ENCODE results near the gene HEMGN.
"Not testable (repeated sequence)": the region's sequence is repeated elsewhere in the genome, so short reads cannot be mapped to it uniquely, and the experiment has no call there.

The HEMGN gene

GRCh38 chr9:97962575-97962974, 24.6 kb upstream of the HEMGN start:
- DNase-seq: no peak

DNA sequence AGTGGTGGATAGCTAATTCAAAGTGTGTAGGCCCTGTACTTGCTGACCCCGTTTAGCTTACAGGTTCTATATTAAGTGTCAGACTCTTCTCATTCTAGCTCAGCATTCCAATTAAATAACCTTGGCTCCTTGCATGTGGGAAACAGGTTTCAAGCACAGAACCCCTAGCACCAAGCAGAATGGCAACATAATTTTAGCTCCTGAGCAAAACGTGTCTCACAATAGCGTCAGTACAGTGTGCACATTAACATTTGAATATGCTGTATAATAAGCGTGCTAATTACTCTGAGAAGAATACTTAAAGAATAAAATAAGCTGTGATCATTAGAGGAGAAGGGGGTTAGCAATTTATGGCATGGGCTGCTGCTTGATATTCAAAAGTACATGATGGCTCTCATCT, 24.2 kb upstream of the HEMGN start:
- no peak for DNase-seq

DNA sequence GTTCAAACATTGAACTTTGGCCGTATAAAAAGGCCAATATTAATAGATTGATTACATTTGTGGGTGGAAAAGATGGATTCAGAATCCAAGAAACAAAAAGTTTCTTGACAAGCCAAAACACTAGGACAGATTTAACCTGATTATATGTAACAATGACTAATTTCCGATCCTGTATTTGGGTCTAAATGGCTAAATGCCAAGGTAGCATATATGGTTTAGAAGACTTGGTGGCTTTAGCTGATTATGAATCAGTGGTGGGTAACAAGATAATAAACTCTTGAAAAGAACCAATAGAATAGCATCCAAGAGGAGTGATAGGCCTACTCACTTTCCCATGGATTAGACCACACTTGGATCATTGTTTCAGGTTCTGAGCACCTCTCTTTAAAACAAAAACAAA, 23.4 kb upstream of the HEMGN start:
- DNase-seq: no peak

- not testable (repeated sequence) for DNase-seq
These were observed 22.8 kb upstream of the HEMGN start for GRCh38 chr9:97960678-97961328.

GRCh38 chr9:97959585-97959984, 21.6 kb upstream of the HEMGN start:
- DNase-seq: no peak

DNA sequence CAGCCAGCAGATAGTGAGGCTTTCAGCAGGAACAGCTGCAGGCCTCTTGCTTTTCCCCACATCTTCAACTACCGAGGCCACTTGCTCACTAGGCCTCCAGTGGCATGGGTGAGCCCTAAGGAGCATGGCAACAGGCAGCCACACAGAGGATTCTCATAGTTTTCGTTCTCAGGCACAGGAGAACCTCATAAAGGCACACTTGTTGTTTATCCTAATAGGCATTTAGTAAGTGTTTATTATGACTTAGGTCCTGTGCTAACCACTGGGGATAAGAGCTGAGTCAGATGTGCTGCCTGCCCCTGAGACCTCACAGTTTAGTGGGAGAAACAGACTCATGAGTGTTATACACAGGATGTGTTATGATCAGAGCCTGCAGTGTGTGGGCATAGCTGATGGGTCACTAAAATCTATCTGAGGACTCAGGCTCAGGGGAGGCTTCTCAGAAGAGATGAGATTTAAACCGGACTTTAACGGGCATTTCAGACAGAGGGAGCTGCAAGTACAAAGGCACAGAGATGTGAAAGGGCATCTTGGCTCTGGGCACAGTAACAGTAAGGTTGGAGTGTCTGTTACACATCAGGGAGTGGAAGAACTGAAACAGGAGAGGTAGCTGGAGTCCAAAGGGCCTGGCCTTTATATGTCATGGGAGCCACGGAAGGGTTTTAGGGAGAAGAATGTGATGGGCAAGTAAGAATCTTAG, 21.0 kb upstream of the HEMGN start:
- no peak for DNase-seq

GRCh38 chr9:97956331-97956730, 18.4 kb upstream of the HEMGN start:
- DNase-seq: no peak

GRCh38 chr9:97954550-97954989, 16.6 kb upstream of the HEMGN start:
- peak; percentile 52 for DNase-seq

DNA sequence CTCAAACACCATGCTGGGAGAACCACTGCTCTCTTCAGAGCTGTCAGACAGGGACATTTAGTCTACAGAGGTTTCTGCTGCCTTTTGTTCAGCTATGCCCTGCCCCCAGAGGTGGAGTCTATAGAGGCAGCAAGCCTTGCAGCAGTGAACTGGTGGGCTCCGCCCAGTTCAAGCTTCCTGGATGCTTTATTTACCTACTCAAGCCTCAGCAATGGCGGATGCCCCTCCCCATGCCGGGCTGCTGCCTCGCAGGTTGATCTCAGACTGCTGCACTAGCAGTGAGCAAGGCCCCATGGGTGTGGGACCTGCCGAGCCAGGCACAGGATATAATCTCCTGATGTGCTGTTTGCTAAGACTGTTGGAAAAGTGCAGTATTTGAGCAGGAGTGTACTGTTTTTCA, 12.9 kb upstream of the HEMGN start:
- not testable (repeated sequence) for DNase-seq

- not testable (repeated sequence) for DNase-seq
These were observed 9.1 kb upstream of the HEMGN start for GRCh38 chr9:97947094-97947493.

DNA sequence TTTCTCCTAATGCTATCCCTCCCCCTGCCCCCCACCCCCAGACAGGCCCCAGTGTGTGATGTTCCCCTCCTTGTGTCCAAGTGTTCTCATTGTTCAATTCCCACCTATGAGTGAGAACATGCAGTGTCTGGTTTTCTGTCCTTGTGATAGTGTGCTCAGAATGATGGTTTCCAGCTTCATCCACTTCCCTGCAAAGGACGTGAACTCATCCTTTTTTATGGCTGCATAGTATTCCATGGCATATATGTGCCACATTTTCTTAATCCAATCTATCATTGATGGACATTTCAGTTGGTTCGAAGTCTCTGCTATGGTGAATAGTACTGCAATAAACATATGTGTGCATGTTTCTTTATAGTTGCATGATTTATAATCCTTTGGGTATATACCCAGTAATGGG, 7.5 kb upstream of the HEMGN start:
- DNase-seq: not testable (repeated sequence)

GRCh38 chr9:97944612-97945011, 6.6 kb upstream of the HEMGN start:
- no peak for DNase-seq

DNA sequence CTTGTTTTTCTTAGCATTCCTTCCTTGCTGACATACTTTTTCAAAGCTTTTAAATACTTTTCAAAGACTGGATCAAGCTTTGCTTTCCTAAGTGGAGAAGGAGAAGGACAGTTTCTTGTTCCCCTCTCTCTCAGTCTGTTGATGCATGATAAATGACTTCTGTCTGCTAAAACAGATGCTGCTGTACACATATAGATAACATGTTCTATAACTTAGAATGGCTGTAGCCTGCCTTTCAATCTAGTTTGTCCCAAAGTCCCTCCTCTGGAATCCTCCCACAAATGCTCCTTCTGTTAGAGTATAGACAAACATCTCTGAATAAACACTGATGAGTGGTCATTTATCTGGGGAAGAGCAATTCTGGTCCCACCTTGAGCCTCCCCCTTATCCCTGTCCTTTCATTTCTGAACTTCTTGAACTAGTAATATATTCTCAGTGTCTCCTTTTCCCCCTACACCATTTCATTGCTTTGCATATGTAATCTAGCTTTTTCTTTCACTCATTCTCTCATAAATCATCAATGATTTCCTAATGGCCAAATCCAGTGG, 5.4 kb upstream of the HEMGN start:
- no peak for DNase-seq

- no peak for DNase-seq
These were observed 3.4 kb upstream of the HEMGN start for GRCh38 chr9:97941323-97941722.

GRCh38 chr9:97940741-97941140, 2.8 kb upstream of the HEMGN start:
- DNase-seq: no peak

DNA sequence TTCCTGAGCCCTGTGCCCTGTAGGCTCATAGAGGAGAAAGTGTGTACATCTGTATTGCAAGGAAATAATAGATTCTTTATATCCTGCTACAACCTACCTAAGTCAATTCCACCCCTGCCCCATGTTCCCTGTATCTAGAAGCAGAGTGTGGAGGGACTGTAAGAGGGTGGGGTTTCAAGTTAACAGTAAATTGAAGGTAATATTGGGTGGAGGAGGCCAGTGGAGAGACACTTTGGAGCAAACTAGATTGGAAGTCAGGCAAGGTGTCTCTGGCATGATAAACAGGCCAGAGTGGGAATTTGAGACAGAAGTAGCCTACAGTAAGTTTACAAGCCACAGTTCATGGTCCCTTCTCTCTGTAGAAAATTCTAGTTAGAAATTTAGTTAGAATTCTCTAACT, 2.3 kb upstream of the HEMGN start:
- DNase-seq: no peak

DNA sequence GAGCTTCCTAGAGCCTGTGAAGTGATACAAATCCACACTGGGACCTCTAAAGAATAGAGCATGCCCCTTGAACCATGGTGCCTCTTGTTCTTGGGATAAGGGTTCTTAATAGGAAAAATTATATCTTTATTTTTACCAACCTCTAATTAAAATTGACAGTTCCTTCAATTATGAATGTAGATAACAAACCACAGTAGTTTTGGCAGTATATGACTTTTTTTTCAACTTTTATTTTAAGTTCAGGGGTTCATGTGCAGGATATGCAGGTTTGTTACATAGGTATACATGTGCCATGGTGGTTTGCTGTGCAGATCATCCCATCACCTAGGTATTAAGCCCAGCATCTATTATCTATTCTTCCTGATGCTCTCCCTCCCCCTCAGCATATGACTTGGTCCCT, 974 bp downstream of the HEMGN start:
- no peak for DNase-seq

GRCh38 chr9:97935276-97935675, 2.7 kb downstream of the HEMGN start:
- no peak for DNase-seq

DNA sequence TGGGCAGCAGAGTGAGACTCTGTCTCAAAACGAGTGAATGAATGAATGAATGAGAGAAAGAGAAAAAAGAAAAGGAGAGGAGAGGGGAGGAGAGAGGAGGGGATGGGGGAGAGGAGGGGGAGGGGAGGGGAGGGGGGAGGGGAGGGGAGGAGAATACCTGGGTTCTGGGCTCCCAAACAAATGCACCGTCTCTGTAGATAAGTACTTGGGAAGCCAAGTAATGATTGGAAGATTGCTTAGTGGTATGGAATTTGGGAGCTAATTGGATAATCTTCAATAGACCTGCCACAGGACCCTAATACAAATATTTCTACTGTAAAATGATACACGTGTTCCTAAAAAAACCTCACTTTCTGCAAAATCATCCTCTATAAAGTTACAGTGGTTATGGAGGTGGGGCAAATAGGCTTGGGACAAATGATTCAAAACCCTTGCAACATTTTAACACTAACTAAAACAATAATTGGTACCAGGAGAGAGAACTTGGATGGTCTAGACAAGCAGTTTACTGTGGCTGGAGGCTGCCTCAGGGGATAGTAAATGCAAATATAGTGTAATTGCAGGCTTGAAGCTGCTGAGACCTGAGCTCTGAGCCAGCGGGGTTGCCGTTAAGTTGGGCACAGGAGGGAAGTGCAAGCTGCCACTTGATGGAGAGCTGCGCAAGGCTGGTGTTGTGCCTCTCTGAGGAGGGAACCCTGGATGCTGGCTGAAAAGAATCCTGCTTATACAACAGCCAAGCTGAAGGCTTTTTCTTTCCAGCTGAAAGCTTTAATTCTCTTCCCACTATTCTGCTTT, 3.5 kb downstream of the HEMGN start:
- DNase-seq: no peak

- no peak for DNase-seq
These were observed 4.5 kb downstream of the HEMGN start for GRCh38 chr9:97933297-97933998.

- DNase-seq: no peak
These were observed 7.0 kb downstream of the HEMGN start for GRCh38 chr9:97930972-97931371.

DNA sequence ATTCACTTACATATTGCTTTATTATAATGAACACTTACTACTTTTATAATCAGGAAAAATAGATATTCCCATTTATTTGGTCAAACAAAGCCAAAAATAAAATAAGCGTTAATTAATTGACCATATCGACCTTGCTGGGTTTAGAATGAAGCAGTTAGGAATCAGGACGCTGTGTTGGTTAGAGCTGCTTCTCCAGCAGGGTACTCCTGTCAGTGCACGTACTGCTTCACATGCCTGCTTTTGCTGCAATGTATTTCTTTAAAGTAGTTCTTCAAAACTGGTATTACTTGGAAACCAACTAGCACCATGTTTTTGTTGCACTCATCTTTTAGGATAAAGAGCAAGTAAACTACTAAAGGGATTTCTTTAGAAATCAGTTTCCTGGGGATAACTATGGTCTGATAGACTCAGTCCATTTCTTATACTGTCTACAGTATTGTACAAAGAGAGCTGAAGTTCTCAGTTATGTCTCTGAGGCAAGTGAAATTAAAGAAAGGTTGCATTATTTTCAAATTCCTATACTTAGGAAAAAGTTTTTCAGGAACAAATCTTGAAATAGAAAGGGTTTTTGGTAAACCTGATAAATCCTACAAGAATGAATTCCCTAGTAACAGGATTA, 8.9 kb downstream of the HEMGN start:
- DNase-seq: no peak
